ENCODE data around the gene ERICH6. TPM values are rescaled to one million over a fixed set of nuclear protein-coding genes. Genes with fewer than 3 reads are reported as not detected.

Gene ERICH6
- polyA plus RNA-seq, 3 donors = 0.59 to 1.8 (median 0.78) TPM

DNA sequence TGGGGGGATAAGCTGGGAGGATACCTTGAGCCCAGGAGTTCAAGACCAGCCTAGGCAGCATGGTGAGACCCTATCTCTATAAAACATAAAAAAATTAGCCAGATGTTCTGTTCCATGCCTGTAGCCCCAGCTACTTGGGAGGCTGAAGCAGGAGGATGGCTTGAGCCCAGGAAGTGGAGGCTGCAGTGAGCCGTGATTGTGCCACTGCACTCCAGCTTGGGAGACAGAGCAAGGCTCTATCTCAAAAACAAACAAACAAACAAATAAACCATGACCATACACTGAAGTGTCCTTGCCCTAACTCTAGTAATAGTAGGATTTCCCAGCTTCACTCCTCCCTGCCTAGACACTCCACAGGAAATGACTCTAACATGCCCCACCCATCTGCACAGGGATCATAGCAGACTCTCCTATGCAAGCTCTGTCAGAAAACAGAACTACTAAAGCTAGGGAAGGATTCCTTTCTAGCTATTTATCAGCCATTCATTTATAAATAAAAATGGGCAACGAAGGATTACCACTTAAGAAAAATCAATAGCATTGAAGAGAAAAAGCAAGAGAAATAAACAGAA, 4.6 kb downstream of the ERICH6 start:
- DNase-seq (ENCODE audit: extremely low read depth in 1 of 11, low read depth in 9 of 11, low spot score in 4 of 11) = no peak

DNA sequence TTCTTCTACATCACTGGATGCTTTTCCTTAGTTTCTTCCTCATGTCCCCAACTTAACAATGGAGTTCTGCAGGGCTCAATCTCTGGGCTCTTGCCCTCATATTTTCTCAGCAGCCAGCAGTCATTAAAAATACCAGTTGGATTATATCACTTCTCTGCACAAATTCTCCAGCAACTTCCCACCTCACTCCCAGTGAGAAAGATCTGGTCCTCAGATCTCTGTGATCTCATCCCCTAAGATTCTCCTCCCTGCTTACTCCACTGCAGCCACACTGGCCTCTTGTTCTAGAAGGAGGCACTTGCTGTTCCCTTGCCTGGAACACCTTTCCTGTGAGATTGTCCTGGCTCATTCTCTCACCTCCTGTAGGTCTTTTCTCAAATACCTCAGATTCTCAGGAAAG, 6.1 kb downstream of the ERICH6 start:
- DNase-seq (ENCODE audit: extremely low read depth in 1 of 11, low read depth in 9 of 11, low spot score in 4 of 11) = no peak

DNA sequence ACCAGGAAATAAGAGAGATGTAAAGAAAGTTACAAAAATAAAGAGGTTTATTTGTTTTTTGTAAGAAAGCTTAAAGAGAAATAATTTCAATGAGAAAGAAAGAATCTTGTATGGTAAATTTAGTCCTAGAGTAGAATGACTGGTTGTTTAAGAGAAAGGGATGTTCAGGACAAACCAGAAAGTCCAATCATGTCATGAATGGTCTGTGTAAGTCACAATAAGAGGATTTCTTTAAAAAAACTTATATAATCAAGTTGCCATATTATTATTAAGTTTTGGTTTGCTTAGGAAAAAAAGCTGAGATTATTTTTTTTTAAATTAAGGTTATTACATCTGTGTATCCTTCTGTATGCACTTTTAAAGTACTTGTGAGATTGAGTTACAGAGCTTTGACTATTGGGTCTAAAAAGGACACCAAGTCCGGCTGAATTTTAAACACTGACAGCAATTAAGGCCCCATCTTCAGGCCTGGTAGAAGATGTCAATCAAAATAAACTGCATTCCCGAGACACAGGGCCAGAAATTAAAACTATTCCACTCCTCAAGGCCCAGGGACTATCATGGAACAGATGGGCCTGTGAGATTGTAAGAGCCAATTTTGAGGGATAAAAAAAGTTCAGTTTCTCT, 12.2 kb downstream of the ERICH6 start:
- DNase-seq (ENCODE audit: extremely low read depth in 1 of 11, low read depth in 9 of 11, low spot score in 4 of 11) = no peak

DNA sequence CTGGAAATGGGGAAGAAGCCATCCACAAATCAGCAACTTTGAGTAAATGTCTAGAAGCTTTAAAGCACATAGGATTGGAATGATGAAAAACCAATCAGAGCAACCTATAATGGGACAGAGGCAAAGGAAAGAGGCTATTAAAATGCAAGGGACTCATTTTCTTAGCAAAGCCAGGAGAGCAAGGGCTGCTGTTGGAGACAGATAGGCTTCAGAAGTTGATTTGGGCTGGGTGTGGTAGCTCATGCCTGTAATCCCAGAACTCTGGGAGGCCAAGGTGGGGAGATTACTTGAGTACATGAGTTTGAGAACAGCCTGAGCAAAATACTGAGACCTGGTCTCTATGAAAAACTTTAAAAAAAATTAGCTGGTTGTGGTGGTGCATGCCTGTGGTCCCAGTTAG, 16.1 kb downstream of the ERICH6 start:
- no peak for DNase-seq (ENCODE audit: extremely low read depth in 1 of 11, low read depth in 9 of 11, low spot score in 4 of 11)

DNA sequence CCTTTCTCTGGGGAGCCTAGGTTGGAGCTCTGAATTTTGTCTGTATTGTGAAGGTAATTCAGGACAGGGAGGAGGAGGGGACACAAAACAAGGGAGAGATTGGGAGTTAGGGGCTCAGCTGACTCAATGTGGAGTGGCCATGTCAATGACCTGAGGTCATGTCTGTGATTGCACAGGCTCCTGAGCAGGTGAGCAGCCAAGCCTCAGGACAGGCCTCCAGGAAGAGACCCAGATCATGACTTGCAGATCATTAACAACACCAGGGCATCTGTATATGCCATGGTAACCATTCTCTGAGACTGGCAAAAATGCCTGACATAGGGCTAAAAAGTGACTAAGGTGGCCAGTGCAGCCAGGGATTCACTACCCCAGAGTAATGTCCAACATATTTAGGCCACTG, 20.9 kb downstream of the ERICH6 start:
- DNase-seq (ENCODE audit: extremely low read depth in 1 of 11, low read depth in 9 of 11, low spot score in 4 of 11) = no peak

DNA sequence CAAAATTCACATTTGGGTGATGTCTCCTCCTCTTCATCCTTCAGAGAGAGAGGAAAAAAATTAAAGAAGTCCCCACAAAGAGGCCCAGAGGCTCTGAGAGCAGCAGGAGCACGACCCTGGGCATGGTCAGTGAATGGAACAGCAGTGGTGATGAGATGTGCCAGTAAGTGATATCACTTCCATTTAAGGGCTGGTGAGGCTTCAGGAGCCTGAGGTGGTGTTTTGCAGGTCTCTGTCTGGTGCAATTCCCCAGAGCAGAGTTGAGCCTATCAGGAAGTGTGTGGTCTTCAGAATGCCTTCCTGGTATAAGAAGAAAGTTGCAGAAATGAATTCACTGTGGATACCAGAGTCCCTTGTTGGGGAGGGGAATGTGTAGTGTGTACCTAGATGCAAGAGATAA, 21.4 kb downstream of the ERICH6 start:
- DNase-seq (ENCODE audit: extremely low read depth in 1 of 11, low read depth in 9 of 11, low spot score in 4 of 11) = no peak

DNA sequence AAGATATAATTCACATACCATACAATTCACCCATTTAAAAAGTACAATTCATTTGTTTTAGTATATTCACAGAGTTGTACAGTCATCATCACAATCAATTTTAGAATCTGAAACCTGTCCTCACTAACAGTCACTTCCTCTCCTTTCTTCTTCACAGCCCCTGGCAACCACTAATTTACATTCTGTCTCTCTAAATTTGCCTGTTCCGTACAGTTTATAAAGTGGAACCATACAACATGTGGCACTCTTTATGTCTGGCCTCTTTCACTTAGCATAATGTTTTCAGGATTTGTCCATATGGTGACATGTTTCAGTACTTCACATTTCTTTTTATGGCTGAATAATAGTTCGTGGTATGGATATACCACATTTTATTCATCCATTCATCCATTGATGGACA, 22.7 kb downstream of the ERICH6 start:
- DNase-seq (ENCODE audit: extremely low read depth in 1 of 11, low read depth in 9 of 11, low spot score in 4 of 11) = no peak

DNA sequence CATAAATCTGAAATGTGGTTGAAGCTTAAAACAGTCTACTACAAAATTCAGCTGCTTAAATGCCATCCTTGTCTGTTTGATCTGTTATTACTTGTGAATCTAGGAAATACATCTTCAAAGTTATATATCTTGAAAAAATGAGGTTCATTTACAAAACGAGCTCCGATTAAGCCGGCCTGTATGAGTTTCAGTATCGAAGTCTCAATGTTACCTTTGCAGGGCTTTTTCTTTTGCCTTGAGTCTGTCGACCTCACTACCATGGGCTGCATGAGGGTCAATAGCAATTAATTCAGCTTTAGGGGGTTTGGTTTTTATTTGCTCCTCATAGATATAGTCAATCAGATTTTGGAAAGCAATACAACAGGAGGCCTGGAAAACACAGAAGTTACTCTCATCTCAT, 23.2 kb downstream of the ERICH6 start:
- DNase-seq (ENCODE audit: extremely low read depth in 1 of 11, low read depth in 9 of 11, low spot score in 4 of 11) = no peak

DNA sequence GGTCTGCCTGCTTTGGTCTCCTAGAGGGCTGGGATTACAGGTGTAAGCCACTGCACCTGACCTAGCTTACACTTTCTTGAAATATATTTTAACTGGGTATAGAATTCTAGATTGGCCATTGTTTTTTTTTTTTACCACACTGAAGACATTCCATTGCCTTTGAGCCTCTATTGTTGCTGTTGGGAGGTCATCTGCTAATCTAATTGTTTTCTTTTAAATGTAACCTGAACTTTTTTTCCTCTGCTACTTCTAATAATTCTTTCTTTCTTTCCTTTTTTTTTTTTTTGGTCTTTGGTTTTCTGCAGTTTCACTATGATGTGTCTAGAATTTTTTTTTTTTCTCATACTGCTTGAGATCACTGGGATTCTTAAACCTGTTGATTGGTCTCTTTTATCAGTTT, 28.1 kb downstream of the ERICH6 start:
- DNase-seq (ENCODE audit: extremely low read depth in 1 of 11, low read depth in 9 of 11, low spot score in 4 of 11) = no peak

DNA sequence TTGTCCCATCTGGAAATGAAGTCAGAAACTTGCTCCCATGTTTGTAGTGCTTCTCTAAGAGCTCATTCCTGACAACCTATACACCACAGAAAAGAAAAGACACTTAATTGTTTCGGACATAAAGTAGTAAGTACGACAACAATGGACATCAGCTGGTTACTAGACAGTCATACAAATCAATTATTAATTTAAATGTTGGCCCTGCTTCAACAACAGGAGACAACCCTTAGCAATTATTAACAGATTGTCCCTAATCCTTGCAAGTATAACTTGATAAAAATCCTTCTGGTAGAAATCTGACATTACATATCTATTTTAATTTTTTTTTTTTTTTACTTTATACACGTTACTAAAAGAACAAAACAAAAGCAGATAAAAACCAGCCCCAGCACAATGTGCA, 29.8 kb downstream of the ERICH6 start:
- DNase-seq (ENCODE audit: extremely low read depth in 1 of 11, low read depth in 9 of 11, low spot score in 4 of 11) = peak in 1 of 11 donors; percentile 2

DNA sequence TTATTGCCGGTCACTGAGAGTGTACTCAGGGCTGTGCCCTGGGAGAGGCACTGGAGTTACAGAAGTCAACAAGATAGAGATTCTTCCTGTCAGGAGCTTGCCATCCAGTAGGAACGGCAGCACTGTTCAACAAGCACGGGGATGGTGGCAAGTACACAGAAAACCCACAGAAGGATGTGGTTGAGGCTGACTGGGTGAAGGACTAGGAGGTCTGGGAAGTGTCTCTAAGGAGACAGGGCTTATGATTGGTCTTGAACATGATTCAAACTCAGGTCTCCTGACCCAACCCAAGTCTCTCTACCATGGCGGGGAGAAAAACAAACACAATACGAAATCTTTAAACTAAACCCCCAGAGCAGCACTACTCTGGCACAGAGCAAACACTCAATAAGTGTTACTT, 37.6 kb downstream of the ERICH6 start:
- DNase-seq (ENCODE audit: extremely low read depth in 1 of 11, low read depth in 9 of 11, low spot score in 4 of 11) = no peak

DNA sequence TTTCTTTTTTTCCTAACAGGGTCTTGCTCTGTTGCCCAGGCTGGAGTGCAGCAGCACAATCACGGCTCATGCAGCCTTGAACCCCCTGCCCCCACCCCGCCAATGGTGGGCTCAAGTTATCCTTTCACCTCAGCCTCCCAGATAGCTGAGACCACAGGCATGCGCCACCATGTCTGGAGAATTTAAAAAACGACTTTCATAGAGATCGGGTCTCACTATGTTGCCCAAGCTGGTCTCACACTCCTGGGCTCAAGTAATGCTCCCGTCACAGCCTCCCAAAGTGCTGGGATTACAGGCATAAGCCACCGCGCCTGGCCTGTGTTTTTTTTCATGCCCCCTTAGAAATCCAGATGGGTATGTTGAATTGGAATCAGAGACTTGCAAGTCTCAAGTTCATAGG, 40.3 kb downstream of the ERICH6 start:
- no peak for DNase-seq (ENCODE audit: extremely low read depth in 1 of 11, low read depth in 9 of 11, low spot score in 4 of 11)

DNA sequence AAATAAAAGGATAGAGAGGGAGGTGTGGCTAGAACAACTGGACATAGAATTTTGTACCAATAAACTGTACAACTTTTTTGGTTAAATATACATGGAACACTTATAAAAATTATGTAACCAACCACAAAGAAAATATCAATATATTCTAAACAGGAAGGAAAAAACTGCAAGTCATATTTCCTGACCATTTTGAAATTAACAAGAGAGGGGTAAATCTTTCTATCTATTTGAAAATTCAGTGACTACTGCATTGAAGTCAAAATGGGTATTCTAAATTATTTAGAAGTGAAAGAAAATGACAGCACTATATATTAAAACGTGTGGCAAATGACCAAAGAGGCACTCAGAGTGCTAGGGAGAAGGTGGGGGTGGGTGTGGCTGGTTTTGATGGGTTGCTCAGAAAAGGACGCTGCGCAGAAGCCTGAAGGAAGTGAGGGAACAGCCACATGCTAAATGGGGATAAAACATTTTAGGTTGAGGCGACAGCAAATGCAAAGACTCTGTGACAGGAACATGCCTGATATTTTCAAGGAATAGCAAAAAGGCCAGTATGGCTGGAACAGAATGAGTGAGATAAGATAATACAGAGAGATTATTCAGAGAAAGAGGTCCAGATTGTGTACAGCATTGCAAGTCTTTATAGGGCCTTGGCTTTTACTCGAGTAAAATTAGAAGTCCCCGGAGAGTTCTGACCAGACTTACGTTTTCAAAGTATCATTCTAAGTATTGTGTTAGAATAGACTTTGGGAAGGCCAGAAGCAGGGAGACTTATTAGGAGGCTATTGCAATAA, 41.1 kb downstream of the ERICH6 start:
- DNase-seq (ENCODE audit: extremely low read depth in 1 of 11, low read depth in 9 of 11, low spot score in 4 of 11) = no peak

DNA sequence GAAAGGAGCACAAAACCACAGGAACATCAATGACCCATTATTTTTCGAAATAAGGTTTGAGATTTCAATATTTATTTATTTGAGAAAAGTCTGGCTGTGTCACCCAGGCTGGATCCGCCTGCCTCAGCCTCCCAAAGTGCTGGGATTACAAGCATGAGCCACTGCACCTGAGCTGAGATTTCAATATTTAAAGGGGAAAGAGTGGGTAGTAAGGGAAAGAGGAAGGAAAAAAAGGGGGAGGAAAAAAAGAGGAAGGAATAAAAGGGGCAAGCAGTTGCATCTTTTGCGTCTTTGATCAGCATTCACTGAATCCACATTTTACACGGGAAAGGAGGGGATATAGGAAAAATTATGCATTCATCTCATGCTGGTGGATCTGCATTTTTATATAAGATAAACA, 47.4 kb downstream of the ERICH6 start:
- DNase-seq (ENCODE audit: extremely low read depth in 1 of 11, low read depth in 9 of 11, low spot score in 4 of 11) = no peak

DNA sequence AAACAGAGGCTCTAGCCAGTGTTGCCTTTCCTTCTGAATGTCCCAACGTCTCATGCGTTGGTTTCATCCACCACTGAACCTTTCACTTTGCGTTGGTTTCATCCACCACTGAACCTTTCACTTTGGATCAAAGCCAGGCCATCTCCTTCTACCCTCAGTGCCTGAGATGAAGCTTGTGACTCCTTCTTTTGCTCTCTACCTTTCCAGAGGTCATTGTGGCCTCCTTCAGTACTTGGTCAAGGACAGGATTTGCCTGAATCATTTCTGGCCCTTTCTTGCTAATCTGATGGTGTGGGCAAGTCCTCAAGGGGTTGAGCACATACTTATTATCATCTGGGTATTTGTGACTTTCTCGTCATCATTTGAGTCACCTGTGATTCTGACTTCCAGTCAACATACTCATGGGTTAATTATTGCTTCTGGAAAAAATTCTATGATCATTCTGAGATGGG, 50.6 kb downstream of the ERICH6 start:
- no peak for DNase-seq (ENCODE audit: extremely low read depth in 1 of 11, low read depth in 9 of 11, low spot score in 4 of 11)

DNA sequence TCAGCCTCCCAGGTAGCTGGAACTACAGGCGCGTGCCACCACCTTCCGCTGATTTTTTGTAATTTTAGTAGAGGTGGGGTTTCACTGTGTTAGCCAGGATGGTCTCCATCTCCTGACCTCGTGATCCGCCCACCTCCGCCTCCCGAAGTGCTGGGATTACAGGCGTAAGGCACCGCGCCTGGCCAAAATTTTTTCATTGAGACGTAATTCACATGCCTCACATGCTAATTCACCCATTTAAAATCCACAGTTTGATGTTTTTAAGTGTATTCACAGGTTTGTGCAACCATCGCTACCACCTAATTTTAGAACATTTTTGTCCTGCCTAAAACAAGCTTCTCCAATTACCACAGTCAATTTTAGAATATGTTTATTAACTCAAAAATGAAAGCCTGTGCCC, 63.5 kb downstream of the ERICH6 start:
- DNase-seq (ENCODE audit: extremely low read depth in 1 of 11, low read depth in 9 of 11, low spot score in 4 of 11) = no peak

DNA sequence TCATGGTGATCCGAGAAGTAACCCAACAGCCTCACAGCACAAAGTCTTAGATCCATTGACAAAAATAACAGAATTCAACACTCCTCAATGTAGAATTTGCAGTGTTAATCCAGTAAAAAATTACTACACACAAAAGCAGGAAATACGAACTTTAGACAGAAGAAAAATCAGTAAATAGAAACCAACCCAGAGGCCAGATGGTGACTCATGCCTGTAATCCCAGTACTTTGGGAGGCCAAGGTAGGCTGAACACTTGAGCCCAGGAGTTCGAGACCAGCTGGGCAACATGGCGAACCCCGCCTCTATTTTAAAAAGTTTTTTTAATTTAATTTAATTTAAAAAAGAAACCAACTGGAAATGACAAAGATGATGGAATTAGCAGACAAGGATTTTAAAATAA, 64.5 kb downstream of the ERICH6 start:
- DNase-seq (ENCODE audit: extremely low read depth in 1 of 11, low read depth in 9 of 11, low spot score in 4 of 11) = no peak

DNA sequence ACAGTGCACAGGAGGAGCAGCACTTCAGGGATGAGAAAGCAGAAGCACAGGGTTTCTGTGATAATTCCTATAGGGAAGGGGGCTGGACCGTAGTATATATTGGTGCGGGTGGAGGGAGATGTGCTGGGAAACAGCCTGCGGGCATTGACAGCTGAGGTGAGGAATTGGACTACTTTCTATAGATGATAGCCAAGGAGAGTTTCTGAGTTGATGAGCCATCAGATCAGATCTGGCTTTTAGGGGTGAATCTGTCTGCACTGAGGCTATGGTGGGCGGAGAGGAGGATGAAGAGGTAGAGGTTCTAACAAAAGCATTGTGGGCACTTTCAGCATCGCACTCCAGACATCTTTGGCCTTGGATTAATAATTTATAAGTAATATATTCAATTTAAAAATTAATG, 67.5 kb downstream of the ERICH6 start:
- DNase-seq (ENCODE audit: extremely low read depth in 1 of 11, low read depth in 9 of 11, low spot score in 4 of 11) = no peak

DNA sequence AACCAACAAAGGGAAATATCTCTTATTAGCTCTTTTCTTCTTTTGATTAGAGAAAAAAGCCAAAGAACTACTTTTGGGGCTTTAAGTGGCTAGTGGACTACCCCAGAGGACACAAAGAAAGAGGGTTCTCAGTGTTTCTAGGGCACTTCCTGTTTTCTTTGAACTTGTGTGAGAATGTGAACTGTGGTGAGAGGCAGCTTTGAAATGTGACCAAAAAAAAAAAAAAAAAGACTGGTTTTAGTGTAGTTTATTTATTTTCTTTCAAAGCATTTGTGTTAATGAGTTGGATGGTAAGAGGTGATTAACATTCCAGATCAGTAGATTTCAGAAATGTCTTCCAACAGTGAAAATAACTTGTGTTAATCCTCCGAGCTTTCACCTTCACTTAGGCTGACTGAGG, 68.2 kb downstream of the ERICH6 start:
- DNase-seq (ENCODE audit: extremely low read depth in 1 of 11, low read depth in 9 of 11, low spot score in 4 of 11) = peak in 1 of 11 donors; percentile 0

DNA sequence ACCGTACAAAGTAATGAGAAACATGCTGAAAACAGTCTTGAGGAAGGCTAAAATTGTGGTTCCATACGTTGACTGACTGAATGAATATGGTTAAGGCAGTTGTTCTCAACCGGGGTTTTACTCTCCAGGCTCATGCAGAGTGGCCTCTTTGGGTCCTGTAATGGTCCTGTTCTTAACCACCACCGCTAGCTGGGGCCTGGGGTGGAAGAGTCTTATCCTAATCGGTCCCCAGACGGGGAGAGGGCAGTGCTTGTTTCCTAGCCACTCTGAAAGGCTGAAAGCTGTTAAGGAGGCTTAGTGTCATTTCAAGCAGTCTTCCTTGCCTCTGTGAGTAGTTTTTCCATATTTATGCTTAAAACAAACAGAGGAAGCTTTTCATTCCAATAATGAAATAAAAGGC, 68.6 kb downstream of the ERICH6 start:
- no peak for DNase-seq (ENCODE audit: extremely low read depth in 1 of 11, low read depth in 9 of 11, low spot score in 4 of 11)
